Pancreas (tissue), 10 donors: ENCODE data around the gene RFLNA. TPM values are rescaled to one million over a fixed set of nuclear protein-coding genes. Genes with fewer than 3 reads are reported as not detected.

ENCODE experiments used
- ATAC-seq, 4 donors: fragments of 200-7000 bp; cut with Tn5 transposase; one replicate each; pipeline versions ENCODE4 v1.8.0 to v1.9.1; 2020; ENCODE audit warnings: mild to moderate bottlenecking in 4 of 4, moderate library complexity in 4 of 4
- DNase-seq, 6 donors: peaks; one replicate each; pipeline ENCODE4 v3.0.0-alpha.2; 2020
- FAIRE-seq: peaks from 2 replicates; lab custom pipeline; 2012; peaks lifted over from hg19 to GRCh38; lab: Jason Lieb, UNC
- H3K27ac ChIP-seq, 4 donors: fragments of 200-600 bp; sonication (generic); 1 replicate in 3 of 4; 2 replicates in 1 of 4; pipeline versions ENCODE4 v1.5.0 to v1.8.0; 2020
- H3K27me3 ChIP-seq, 4 donors: fragments of 200-600 bp; one replicate each; pipeline ENCODE4 v1.8.0; 2021
- H3K36me3 ChIP-seq, 3 donors: fragments of 200-600 bp; sonication (generic) in 1 of 3; one replicate each; pipeline versions ENCODE4 v1.5.0 to v1.8.0; 2020 to 2021
- H3K4me1 ChIP-seq, 3 donors: fragments of 200-600 bp; one replicate each; pipeline ENCODE4 v1.8.0; 2021
- H3K4me3 ChIP-seq, 4 donors: fragments of 200-600 bp; sonication (generic) in 2 of 4; one replicate each; pipeline versions ENCODE4 v1.5.0 to v1.8.0; 2020 to 2021
- H3K9me3 ChIP-seq, 4 donors: fragments of 200-600 bp; one replicate each; pipeline ENCODE4 v1.8.0; 2021
- CTCF ChIP-seq, 4 donors: fragments of 200-600 bp; sonication (generic) in 3 of 4; IDR thresholded peaks; one replicate each; pipeline versions ENCODE4 v1.5.0 to v1.8.0; 2021; ENCODE audit warnings: antibody characterized with exemption in 4 of 4
- WGBS, 2 donors: extraction: QIAGEN DNeasy Blood & Tissue Kit; methylation state at CpG; one replicate each; pipeline ENCODE4 v1.1.7; 2013; 5-methylcytosine and 5-hydroxymethylcytosine counted together
- intact Hi-C, 3 donors: fragments of 100-400 bp; cut with DNase I; formaldehyde crosslinking; loops; one replicate each; pipeline versions ENCODE4 v1.11.1 to v1.14.2; 2022
- polyA plus RNA-seq, 2 donors: library from polyadenylated mRNA; stranded (reverse); fragments of 200-250 nt; gene quantifications; one replicate each; pipeline ENCODE4 v1.2.3, GENCODE V29; 2013
- total RNA-seq, 6 donors: library from RNA; stranded (reverse); fragmentation: NEBNext Ultra II Directional in 4 of 6; extraction: Animal tissue kit (Norgen Biotek cat#: 25700) in 4 of 6; gene quantifications; one replicate each; pipeline versions ENCODE4 v1.2.1 to v1.2.4, GENCODE V29; 2021 to 2023
- donor health status: healthy with polysubstance abuse.
- donor health status: DM: no; HTN: no; CAD: no; lungs with moderate emphysema.
- donor health status: DM: no; HTN: no; CAD: no.
- donor health status: control.
- donor health status: control.
- donor health status: Bipolar disorder and iron deficiency.
- donor health status: DM: yes; HTN: yes; CAD: no.
- donor health status: DM: no; HTN: no; CAD: no.
- donor health status: DM: no; HTN: no; CAD: no.
- donor health status: DM: yes; HTN: yes; CAD: no.

RFLNA gene
- total and polyA plus RNA-seq, 8 donors: 0.09 to 1.3 (median 0.45) TPM

- Histone ChIP-seq H3K4me3 (no peak overlapping the region), H3K4me1 (no peaks in the 10 kb centered on the region), H3K9me3 (no peaks in the 10 kb centered on the region), H3K36me3 (no peaks in the 10 kb centered on the region), H3K27me3 (no peaks in the 10 kb centered on the region), H3K27ac (no peak overlapping the region)
- no peak for TF ChIP-seq CTCF (IDR thresholded peaks at IDR 0.05)
- WGBS, 2 donors: 44 to 57% methylated on average over 14 of the region's 14 CpGs
- intact Hi-C loops: no loop called here
- DNase-seq (no peak), ATAC-seq (no peak), FAIRE-seq (no peak)
These were observed 6.3 kb downstream of the RFLNA start for GRCh38 chr12:124301084-124301654.

GRCh38 chr12:124302241-124302806 lies 7.4 kb downstream of the RFLNA start:
- no peak for FAIRE-seq

DNA sequence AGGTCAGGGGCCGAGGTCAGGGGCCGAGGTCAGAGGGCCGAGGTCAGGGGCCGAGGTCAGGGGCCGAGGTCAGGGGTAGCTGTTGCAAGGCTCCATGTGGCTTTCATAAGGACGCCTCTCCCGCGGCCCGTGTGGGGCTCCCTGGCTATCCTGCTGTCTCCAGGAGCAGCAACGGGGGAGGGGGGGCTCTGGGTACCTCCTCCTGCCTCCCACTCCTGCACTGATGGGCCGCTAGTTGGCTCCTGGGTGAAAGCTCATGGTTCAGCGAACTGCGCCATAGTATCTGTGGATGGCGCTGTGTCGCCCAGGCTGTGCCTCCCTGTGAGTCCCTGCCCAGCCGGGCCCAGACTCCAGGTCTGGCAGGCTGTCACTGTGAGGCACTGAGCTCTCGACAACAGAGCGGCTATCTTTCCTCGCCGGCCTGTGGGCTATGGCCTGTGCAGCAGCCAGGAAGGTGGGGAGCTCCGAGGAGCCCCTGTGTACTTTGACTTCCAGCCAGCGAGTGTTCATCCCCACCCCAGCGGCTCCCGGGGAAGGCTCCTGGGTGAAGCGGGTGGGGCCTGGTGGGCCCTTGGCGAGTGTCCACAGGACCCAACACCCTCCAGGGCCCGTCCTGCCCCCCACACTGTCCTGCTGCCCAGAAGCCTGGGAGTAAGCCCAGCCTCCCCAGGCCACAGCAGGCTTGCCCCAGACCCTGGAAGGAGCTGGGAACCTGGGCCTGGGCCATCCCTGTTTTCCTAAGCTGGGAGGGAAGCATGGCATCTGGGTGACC lies 8.1 kb downstream of the RFLNA start:
- H3K27ac ChIP-seq: no peak overlapping the region
- WGBS, 2 donors: 74 to 82% methylated on average over 27 of the region's 27 CpGs
- no peak for TF ChIP-seq CTCF (IDR thresholded peaks at IDR 0.05)
- FAIRE-seq (no peak), ATAC-seq (no peak), DNase-seq (peak in 1 of 6 donors; percentile 50)
- H3K9me3 ChIP-seq: no peaks in the 10 kb centered on the region
- no peaks in the 10 kb centered on the region for H3K27me3 ChIP-seq
- H3K36me3 ChIP-seq: no peaks in the 10 kb centered on the region
- intact Hi-C loops: no loop called here
- no peaks in the 10 kb centered on the region for H3K4me1 ChIP-seq
- H3K4me3 ChIP-seq: no peak overlapping the region

More at GRCh38 chr12:124302241-124302806, 7.4 kb downstream of the RFLNA start:
- DNase-seq (peak in 1 of 6 donors; percentile 32), ATAC-seq (no peak)
- no peaks in the 10 kb centered on the region for H3K9me3 ChIP-seq
- H3K4me1 ChIP-seq: no peaks in the 10 kb centered on the region
- 79 to 86% methylated on average over 18 of the region's 18 CpGs for WGBS, 2 donors
- H3K36me3 ChIP-seq: no peaks in the 10 kb centered on the region
- H3K27ac ChIP-seq: no peak overlapping the region
- no peak for TF ChIP-seq CTCF (IDR thresholded peaks at IDR 0.05)
- no peaks in the 10 kb centered on the region for H3K27me3 ChIP-seq
- H3K4me3 ChIP-seq: no peak overlapping the region
- intact Hi-C loops: no loop called here

GRCh38 chr12:124303579-124304313 lies 8.9 kb downstream of the RFLNA start:
- H3K36me3 ChIP-seq: no peaks in the 10 kb centered on the region
- no peaks in the 10 kb centered on the region for H3K27me3 ChIP-seq
- no peak for FAIRE-seq
- H3K4me3 ChIP-seq: no peak overlapping the region
- TF ChIP-seq CTCF (IDR thresholded peaks at IDR 0.05): no peak
- no peaks in the 10 kb centered on the region for H3K4me1 ChIP-seq
- H3K9me3 ChIP-seq: no peaks in the 10 kb centered on the region
- H3K27ac ChIP-seq: no peak overlapping the region
- 84 to 89% methylated on average over 36 to 38 of the region's 38 CpGs for WGBS, 2 donors
- intact Hi-C loops: no loop called here
- peak in 1 of 6 donors; percentile 75 for DNase-seq
- ATAC-seq: no peak
